ENCODE results near the gene BBS1.

BBS1 gene

DNA sequence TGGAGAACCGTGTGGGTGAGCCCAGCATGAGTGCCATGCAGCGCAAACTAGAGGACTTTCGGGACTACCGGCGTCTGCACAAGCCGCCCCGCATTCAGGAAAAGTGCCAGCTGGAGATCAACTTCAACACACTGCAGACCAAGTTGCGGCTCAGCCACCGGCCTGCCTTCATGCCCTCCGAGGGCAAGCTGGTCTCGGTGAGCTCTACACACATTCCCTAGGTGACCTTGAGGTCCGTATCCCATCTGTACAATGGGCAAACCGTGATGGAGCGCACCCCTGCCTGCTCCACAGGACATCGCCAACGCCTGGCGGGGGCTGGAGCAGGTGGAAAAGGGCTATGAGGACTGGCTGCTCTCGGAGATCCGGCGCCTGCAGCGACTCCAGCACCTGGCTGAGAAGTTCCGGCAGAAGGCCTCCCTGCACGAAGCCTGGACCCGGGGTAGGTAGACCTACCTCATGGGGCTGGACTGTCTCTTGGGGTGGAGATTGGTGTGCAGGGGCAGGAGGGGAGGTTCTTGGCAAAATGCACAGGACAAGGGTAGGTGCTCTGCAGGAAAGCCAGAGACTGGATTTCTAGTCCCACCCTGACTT, 47.4 kb downstream of the BBS1 start:
- DNase-seq (no peak), ATAC-seq (replicated peaks) (no peak)
- H3K4me1 Mint-ChIP-seq (ENCODE audit: low read depth in 2 of 2) = no peaks in the 10 kb centered on the region
- peaks cover 0 to 7% of the 10 kb centered on the region in 2 donors for H3K27me3 Mint-ChIP-seq
- H3K36me3 Mint-ChIP-seq (ENCODE audit: insufficient read depth) = peaks cover 4% of the 10 kb centered on the region
- no peaks in the 10 kb centered on the region for H3K9me3 Mint-ChIP-seq
- no peak overlapping the region for H3K27ac Mint-ChIP-seq
- no peak overlapping the region for H3K4me3 Mint-ChIP-seq

DNA sequence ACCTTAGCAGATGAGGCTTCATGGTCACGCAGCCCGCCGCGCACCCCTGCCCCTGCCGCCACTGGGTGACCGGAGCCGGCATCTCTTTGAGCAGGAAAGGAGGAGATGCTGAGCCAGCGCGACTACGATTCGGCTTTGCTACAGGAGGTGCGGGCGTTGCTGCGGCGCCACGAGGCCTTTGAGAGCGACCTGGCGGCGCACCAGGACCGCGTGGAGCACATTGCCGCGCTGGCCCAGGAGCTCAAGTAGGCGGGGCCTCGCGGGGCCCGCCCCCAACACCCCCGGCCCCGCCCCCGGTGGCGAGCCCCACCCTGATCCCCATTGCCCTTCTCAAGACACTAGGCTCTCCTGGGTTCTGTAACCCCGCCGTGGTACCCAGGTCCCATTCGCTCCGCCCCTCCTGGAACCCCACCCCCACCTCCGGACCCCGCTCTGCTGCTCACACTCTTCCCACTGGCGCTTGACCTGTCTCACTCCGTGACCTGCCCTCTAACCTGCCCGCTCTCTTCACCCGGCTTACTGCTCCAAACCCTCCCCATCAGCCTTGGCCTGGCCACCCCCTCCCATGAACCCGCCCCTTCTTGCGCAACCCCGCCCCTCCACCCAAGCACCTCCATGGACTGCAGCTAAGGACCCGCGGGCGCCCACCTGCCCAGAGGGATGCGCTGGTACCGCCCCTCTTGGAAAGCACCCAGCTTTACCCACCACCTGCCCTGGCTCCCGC, 48.9 kb downstream of the BBS1 start:
- H3K4me1 Mint-ChIP-seq (ENCODE audit: low read depth in 2 of 2) = no peaks in the 10 kb centered on the region
- ATAC-seq (replicated peaks) = peak; percentile 80
- H3K27ac Mint-ChIP-seq = no peak overlapping the region
- peaks cover 4% of the 10 kb centered on the region for H3K36me3 Mint-ChIP-seq (ENCODE audit: insufficient read depth)
- peaks cover 0 to 7% of the 10 kb centered on the region in 2 donors for H3K27me3 Mint-ChIP-seq
- peak overlapping the region in 1 of 2 donors; percentile 42 for H3K4me3 Mint-ChIP-seq
- no peaks in the 10 kb centered on the region for H3K9me3 Mint-ChIP-seq
- no peak for DNase-seq

DNA sequence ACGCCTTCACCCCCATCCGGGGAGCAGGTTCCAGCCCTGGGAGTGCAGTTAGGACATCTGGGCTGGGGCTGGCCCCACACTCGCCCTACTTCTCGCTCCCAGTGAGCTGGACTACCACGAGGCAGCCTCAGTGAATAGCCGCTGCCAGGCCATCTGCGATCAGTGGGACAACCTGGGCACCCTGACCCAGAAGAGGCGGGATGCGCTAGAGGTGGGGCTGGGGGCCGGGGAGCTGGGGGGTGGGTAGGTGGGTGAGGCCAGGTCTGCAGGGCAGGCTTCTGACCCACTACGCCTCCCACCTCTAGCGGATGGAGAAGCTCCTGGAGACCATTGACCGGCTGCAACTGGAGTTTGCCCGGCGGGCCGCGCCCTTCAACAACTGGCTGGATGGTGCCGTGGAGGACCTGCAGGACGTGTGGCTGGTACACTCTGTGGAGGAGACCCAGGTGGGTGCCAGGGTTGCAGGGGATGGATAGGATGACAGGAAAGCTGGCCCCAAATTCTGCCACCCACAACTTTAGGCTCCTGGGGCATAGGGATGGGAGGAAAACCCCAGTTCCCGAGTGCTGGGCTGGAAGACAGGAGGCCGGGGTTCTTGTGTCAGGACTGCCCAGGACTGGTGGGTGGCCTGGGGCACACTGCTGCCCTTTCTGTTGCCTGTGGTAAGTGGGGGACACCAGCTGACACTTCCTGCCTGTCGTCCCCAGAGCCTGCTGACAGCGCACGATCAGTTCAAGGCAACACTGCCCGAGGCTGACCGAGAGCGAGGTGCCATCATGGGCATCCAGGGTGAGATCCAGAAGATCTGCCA, 49.6 kb downstream of the BBS1 start:
- no peaks in the 10 kb centered on the region for H3K4me1 Mint-ChIP-seq (ENCODE audit: low read depth in 2 of 2)
- H3K9me3 Mint-ChIP-seq = no peaks in the 10 kb centered on the region
- H3K27ac Mint-ChIP-seq = no peak overlapping the region
- H3K36me3 Mint-ChIP-seq (ENCODE audit: insufficient read depth) = peaks cover 4% of the 10 kb centered on the region
- ATAC-seq (replicated peaks) = no peak
- H3K4me3 Mint-ChIP-seq = no peak overlapping the region
- no peak for DNase-seq
- H3K27me3 Mint-ChIP-seq = peaks cover 0 to 7% of the 10 kb centered on the region in 2 donors

DNA sequence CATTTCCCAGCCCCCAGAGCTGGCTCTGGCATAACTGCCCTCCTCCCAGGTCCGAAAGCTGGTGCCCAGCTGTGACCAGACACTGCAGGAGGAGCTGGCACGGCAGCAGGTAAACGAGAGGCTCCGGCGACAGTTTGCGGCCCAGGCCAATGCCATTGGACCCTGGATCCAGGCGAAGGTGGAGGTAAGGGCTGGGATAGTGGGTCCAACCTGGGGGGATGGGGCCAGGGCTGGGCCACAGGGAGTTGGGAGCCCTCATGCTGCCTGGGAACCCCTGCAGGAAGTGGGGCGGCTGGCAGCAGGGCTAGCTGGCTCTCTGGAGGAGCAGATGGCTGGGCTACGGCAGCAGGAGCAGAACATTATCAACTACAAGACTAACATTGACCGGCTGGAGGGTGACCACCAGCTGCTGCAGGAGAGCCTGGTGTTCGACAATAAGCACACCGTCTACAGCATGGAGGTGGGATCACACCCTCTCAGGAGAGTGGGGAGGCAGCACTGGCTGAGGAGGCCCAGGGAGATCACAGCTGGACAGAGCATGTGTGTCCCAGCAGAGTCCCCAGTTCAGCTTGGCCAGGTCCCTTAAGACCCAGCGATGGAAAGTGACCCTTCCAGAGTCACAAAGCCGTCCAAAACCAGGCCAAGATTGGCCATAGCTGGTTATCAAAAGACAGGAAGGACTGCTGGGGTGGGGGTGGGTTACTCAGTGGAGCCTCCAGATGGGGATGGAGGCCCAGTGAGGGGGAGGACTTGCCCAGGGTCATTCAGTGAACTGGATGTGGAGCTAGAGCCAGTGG, 50.9 kb downstream of the BBS1 start:
- Mint-ChIP-seq H3K27me3 (peaks cover 0 to 7% of the 10 kb centered on the region in 2 donors), H3K36me3 (ENCODE audit: insufficient read depth) (peaks cover 2% of the 10 kb centered on the region), H3K27ac (no peak overlapping the region), H3K9me3 (no peaks in the 10 kb centered on the region), H3K4me3 (no peak overlapping the region), H3K4me1 (ENCODE audit: low read depth in 2 of 2) (no peaks in the 10 kb centered on the region)
- ATAC-seq (replicated peaks) = no peak
- DNase-seq = no peak

DNA sequence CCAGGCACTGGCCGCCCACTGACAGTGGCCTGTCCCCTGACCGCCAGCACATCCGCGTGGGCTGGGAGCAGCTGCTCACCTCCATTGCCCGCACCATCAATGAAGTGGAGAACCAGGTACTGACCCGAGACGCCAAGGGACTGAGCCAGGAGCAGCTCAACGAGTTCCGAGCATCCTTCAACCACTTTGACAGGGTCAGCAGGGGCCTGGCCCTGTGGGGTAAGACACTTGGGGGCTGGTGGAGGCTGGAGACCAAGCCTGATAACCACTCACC, 51.5 kb downstream of the BBS1 start:
- no peaks in the 10 kb centered on the region for H3K9me3 Mint-ChIP-seq
- H3K4me3 Mint-ChIP-seq = no peak overlapping the region
- no peaks in the 10 kb centered on the region for H3K36me3 Mint-ChIP-seq (ENCODE audit: insufficient read depth)
- peaks cover 0 to 9% of the 10 kb centered on the region in 2 donors for H3K27me3 Mint-ChIP-seq
- ATAC-seq (replicated peaks) (no peak), DNase-seq (no peak)
- peaks cover 0 to 1% of the 10 kb centered on the region in 2 donors for H3K4me1 Mint-ChIP-seq (ENCODE audit: low read depth in 2 of 2)
- H3K27ac Mint-ChIP-seq = no peak overlapping the region

DNA sequence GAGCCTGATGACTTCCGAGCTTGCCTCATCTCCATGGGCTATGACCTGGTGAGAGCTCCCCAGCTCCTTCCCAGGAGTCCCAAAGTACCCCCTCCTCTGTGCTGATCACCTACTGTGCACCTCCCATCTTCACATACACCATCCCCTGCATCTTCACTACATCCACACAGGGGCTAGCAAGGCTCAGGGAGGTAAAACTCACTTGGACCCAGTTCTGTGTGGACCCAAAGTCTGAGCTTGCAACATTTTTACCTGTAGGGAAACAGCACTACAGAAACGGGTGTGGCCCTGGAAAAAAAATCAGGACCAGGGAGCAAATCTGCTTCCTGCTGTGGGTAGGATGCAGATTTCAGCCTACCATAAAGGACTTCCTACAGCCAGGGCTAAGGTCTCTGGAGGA, 51.8 kb downstream of the BBS1 start:
- Mint-ChIP-seq H3K36me3 (ENCODE audit: insufficient read depth) (no peaks in the 10 kb centered on the region), H3K27me3 (peaks cover 0 to 9% of the 10 kb centered on the region in 2 donors), H3K4me3 (no peak overlapping the region), H3K9me3 (no peaks in the 10 kb centered on the region), H3K27ac (no peak overlapping the region), H3K4me1 (ENCODE audit: low read depth in 2 of 2) (peaks cover 0 to 3% of the 10 kb centered on the region in 2 donors)
- DNase-seq (no peak), ATAC-seq (replicated peaks) (no peak)

DNA sequence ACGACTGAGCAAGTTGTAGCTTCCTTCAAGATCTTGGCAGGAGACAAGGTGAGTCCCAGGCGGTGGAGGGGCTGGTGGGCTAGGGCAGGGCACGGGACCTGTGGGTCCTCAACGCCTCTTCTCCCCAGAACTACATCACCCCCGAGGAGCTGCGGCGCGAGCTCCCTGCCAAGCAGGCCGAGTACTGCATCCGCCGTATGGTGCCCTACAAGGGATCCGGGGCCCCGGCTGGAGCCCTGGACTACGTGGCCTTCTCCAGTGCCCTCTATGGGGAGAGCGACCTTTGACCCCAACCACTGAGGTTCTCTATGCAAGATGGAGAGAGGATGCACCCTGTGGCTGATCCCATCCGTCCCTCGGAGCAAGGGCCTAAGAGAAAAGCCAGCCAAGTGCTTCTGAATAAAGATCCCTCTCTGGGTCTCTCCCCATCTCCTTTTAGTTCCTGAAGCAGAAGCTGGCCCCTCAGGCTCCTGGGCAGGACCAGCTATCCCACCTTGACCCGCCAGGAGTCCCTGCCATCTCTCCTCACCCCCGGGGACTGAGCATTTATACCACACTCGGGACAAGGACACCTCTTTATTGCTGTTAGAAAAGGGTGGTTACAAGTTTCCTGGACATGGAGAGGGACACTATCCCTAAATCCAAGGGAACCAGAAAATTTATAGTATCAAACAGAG, 52.6 kb downstream of the BBS1 start:
- Mint-ChIP-seq H3K27ac (no peak overlapping the region), H3K4me3 (no peak overlapping the region), H3K9me3 (no peaks in the 10 kb centered on the region), H3K4me1 (ENCODE audit: low read depth in 2 of 2) (peaks cover 0 to 9% of the 10 kb centered on the region in 2 donors), H3K36me3 (ENCODE audit: insufficient read depth) (no peaks in the 10 kb centered on the region), H3K27me3 (peaks cover 0 to 9% of the 10 kb centered on the region in 2 donors)
- ATAC-seq (replicated peaks) (no peak), DNase-seq (no peak)

DNA sequence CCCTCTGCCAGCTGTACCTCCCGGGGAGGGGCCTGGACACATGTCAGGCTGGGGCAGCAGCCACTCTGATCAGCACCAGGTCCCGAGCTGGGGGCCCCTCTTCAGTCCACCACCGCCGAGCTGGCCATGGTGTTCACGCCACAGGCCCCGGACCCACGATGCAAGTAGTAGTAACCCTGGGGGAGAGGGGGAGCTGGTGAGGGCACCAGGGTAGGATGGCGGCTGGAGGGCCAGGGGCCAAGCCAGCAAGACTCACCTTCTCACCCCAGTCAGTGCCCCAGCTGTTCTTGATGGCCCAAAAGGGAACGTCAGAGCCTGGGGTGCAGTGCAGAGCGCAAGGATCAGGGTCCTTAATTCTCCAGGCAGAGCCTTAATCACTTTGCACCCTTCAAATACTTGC, 53.4 kb downstream of the BBS1 start:
- ATAC-seq (replicated peaks) = no peak
- no peak for DNase-seq
- H3K36me3 Mint-ChIP-seq (ENCODE audit: insufficient read depth) = no peaks in the 10 kb centered on the region
- H3K27me3 Mint-ChIP-seq = peaks cover 4 to 9% of the 10 kb centered on the region in 2 donors
- H3K27ac Mint-ChIP-seq = no peak overlapping the region
- H3K4me1 Mint-ChIP-seq (ENCODE audit: low read depth in 2 of 2) = peaks cover 0 to 12% of the 10 kb centered on the region in 2 donors
- no peak overlapping the region for H3K4me3 Mint-ChIP-seq
- H3K9me3 Mint-ChIP-seq = no peaks in the 10 kb centered on the region

DNA sequence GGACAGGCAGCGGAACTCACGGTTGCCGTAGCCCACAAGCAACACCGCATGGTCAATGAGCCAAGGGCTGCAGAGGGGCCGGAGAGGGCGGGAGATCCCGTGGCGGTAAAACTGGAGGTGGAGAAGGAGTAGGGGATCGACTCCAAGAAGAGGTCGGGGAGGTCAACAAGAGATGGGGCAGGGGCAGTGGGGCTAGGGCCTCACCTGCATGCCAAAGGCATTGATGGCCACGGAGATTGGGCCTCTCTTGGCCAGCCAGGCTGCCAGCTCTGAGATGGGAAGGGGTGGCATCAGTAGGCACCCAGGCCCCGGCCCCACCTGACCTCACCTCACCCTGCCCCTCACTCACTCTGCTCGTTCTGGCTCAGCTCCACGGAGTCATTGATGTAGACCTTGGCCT, 54.1 kb downstream of the BBS1 start:
- peaks cover 5 to 9% of the 10 kb centered on the region in 2 donors for H3K27me3 Mint-ChIP-seq
- DNase-seq = no peak
- H3K4me1 Mint-ChIP-seq (ENCODE audit: low read depth in 2 of 2) = peaks cover 0 to 13% of the 10 kb centered on the region in 2 donors

DNA sequence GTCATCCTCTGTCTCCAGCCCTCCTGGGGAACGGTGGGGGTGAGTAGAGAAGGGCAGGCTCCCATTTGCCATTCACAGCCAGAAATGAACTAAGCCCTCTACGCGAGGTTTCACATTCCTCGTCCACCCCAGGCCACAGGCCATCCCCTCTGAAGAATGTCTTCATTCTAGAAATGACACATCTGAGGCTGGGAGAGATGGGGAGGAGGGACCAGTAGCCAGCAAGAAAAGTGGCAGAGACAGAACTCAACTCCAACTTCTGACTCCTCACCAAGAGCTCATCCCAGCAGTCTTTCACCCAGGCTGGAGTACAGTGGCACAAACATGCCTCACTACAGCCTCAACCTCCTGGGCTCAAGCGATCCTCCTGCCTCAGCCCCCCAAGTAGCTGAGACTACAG, 54.5 kb downstream of the BBS1 start:
- peak overlapping the region in 1 of 2 donors; percentile 44 for H3K27ac Mint-ChIP-seq
- H3K4me3 Mint-ChIP-seq = no peak overlapping the region
- no peak for ATAC-seq (replicated peaks)
- no peaks in the 10 kb centered on the region for H3K9me3 Mint-ChIP-seq
- no peaks in the 10 kb centered on the region for H3K36me3 Mint-ChIP-seq (ENCODE audit: insufficient read depth)
- H3K27me3 Mint-ChIP-seq = peaks cover 5 to 9% of the 10 kb centered on the region in 2 donors
- DNase-seq = no peak
- H3K4me1 Mint-ChIP-seq (ENCODE audit: low read depth in 2 of 2) = peaks cover 0 to 13% of the 10 kb centered on the region in 2 donors

More for the DNA sequence above, 54.1 kb downstream of the BBS1 start:
- no peaks in the 10 kb centered on the region for H3K36me3 Mint-ChIP-seq (ENCODE audit: insufficient read depth)
- no peaks in the 10 kb centered on the region for H3K9me3 Mint-ChIP-seq
- H3K4me3 Mint-ChIP-seq = no peak overlapping the region
- ATAC-seq (replicated peaks) = no peak
- peak overlapping the region in 1 of 2 donors; percentile 44 for H3K27ac Mint-ChIP-seq

DNA sequence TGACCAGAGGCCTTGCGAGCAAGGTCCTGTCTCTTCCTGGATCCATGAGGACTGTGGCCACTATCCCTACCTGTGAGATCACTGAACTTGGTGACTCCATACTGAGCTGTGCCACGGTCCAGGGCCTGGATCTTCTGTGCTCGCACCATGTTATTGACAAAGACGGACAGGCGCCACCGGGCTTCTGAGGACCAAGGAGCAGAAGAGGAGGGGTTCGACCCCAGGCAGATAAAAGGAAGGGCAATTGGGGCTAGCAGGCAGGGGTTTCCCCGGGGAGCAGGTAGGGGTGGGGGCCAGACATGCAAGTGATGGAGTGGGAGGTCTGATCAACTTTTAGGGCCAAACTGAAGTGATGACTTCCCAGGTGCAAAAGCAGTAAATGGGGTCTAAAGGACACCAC, 55.8 kb downstream of the BBS1 start:
- DNase-seq (no peak), ATAC-seq (replicated peaks) (no peak)
- peaks cover 0 to 13% of the 10 kb centered on the region in 2 donors for H3K4me1 Mint-ChIP-seq (ENCODE audit: low read depth in 2 of 2)
- no peak overlapping the region for H3K27ac Mint-ChIP-seq
- H3K36me3 Mint-ChIP-seq (ENCODE audit: insufficient read depth) = no peaks in the 10 kb centered on the region
- peaks cover 14 to 21% of the 10 kb centered on the region in 2 donors for H3K27me3 Mint-ChIP-seq
- H3K4me3 Mint-ChIP-seq = peak overlapping the region in 1 of 2 donors; percentile 40
- H3K9me3 Mint-ChIP-seq = no peaks in the 10 kb centered on the region

DNA sequence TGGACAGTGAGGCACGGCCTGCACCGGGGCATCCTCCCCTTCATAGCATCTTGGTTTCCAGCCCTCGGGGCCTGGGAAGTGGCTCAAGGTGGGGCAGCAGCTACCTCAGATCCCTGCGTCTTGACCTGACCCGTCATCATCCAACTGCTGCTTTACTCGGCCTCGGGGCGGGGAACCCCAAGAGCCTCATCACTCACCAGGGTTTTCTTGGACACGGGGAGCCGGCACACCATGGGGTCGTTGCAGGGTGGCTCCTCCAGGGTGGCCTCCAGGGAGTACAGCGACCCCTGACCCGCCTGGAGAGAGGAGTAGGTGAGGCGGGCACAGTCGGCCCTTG, 57.3 kb downstream of the BBS1 start:
- ATAC-seq (replicated peaks) (no peak), DNase-seq (no peak)
- H3K36me3 Mint-ChIP-seq (ENCODE audit: insufficient read depth) = no peaks in the 10 kb centered on the region
- peaks cover 0 to 13% of the 10 kb centered on the region in 2 donors for H3K4me1 Mint-ChIP-seq (ENCODE audit: low read depth in 2 of 2)
- no peaks in the 10 kb centered on the region for H3K9me3 Mint-ChIP-seq
- peaks cover 14 to 21% of the 10 kb centered on the region in 2 donors for H3K27me3 Mint-ChIP-seq
- peak overlapping the region; percentile 75 to 81 for H3K4me3 Mint-ChIP-seq
- H3K27ac Mint-ChIP-seq = no peak overlapping the region

Measured in effector memory CD8-positive, alpha-beta T cell (primary cell).